C1 segment of cervical spinal cord (tissue), 14 donors: ENCODE measurements around the gene C8A.

Experiments
- DNase-seq, 14 donors: peaks; one replicate each; lab custom pipeline; 2025; lab: John Stamatoyannopoulos, UW

C8A gene

GRCh38 chr1:56837244-56837939, 17.2 kb upstream of the C8A start:
- DNase-seq, result no peak

- DNase-seq, result no peak
These were observed 15.8 kb upstream of the C8A start for GRCh38 chr1:56838759-56839158.

- DNase-seq, result no peak
These were observed 11.1 kb upstream of the C8A start for GRCh38 chr1:56843544-56843943.

GRCh38 chr1:56844545-56845136, 10.0 kb upstream of the C8A start:
- no peak for DNase-seq

- no peak for DNase-seq
These were observed 9.3 kb upstream of the C8A start for GRCh38 chr1:56845343-56845742.

- DNase-seq, result no peak
These were observed 4.8 kb upstream of the C8A start for GRCh38 chr1:56849750-56850149.

- no peak for DNase-seq
These were observed 4.2 kb upstream of the C8A start for GRCh38 chr1:56850411-56850810.

- DNase-seq, result no peak
These were observed 3.7 kb upstream of the C8A start for GRCh38 chr1:56850922-56851321.

GRCh38 chr1:56852476-56852875, 2.1 kb upstream of the C8A start:
- DNase-seq, result no peak

- no peak for DNase-seq
These were observed 593 bp downstream of the C8A start for GRCh38 chr1:56855190-56855589.

GRCh38 chr1:56856186-56856585, 1.6 kb downstream of the C8A start:
- DNase-seq, result no peak

GRCh38 chr1:56859287-56859686, 4.7 kb downstream of the C8A start:
- DNase-seq, result no peak

GRCh38 chr1:56863265-56863992, 8.8 kb downstream of the C8A start:
- no peak for DNase-seq

- DNase-seq, result no peak
These were observed 9.8 kb downstream of the C8A start for GRCh38 chr1:56864430-56864829.

GRCh38 chr1:56866656-56867055, 12.1 kb downstream of the C8A start:
- DNase-seq, result no peak

- DNase-seq, result no peak
These were observed 12.9 kb downstream of the C8A start for GRCh38 chr1:56867491-56867890.

GRCh38 chr1:56868761-56869160, 14.2 kb downstream of the C8A start:
- DNase-seq, result no peak

GRCh38 chr1:56872597-56872996, 18.0 kb downstream of the C8A start:
- DNase-seq, result no peak

- no peak for DNase-seq
These were observed 18.6 kb downstream of the C8A start for GRCh38 chr1:56873213-56873612.

- DNase-seq, result no peak
These were observed 20.1 kb downstream of the C8A start for GRCh38 chr1:56874689-56875088.

GRCh38 chr1:56877973-56878372, 23.4 kb downstream of the C8A start:
- no peak for DNase-seq

GRCh38 chr1:56880774-56881173, 26.2 kb downstream of the C8A start:
- no peak for DNase-seq

GRCh38 chr1:56881417-56881816, 26.8 kb downstream of the C8A start:
- DNase-seq, result no peak
